ENCODE measurements around the gene POU4F3. TPM values are rescaled to one million over a fixed set of nuclear protein-coding genes. Genes with fewer than 3 reads are reported as not detected.

The POU4F3 gene
- total and polyA plus RNA-seq, 2 donors from 2014 or later: 0.13 TPM; not detected in 1

- no peak for TF ChIP-seq CTCF (IDR thresholded peaks at IDR 0.05; ENCODE audit: borderline replicate concordance, extremely low read depth, insufficient read depth)
- H3K4me3 ChIP-seq (ENCODE audit: low read length in 3 of 3): no peak overlapping the region
- no peak overlapping the region for H3K27ac ChIP-seq (ENCODE audit: low read depth in 2 of 2, low read length in 2 of 2)
- peaks cover 7% of the 10 kb centered on the region for H3K27me3 ChIP-seq (ENCODE audit: control insufficient read depth, insufficient read depth, low read length)
- DNase-seq (no peak), FAIRE-seq (no peak)
- no peak overlapping the region for H3K9ac ChIP-seq (ENCODE audit: low read length in 3 of 3)
- no peaks in the 10 kb centered on the region for H3K9me3 ChIP-seq (ENCODE audit: control insufficient read depth in 2 of 3, insufficient read depth in 1 of 3, low read length in 3 of 3)
- H3K4me1 ChIP-seq (ENCODE audit: control insufficient read depth in 2 of 3, insufficient read depth in 2 of 3, low read depth in 1 of 3, low read length in 3 of 3): no peaks in the 10 kb centered on the region
- intact Hi-C loops (cut with DNase I): no loop called here
- no peaks in the 10 kb centered on the region for H3K36me3 ChIP-seq (ENCODE audit: control insufficient read depth in 2 of 3, insufficient read depth in 3 of 3, low read length in 3 of 3)
Observed at GRCh38 chr5:146329697-146330096, 8.9 kb upstream of the POU4F3 start.

GRCh38 chr5:146331423-146331822, 7.2 kb upstream of the POU4F3 start:
- Histone ChIP-seq H3K4me3 (ENCODE audit: low read length in 3 of 3) (no peak overlapping the region), H3K9ac (ENCODE audit: low read length in 3 of 3) (no peak overlapping the region), H3K27me3 (ENCODE audit: control insufficient read depth, insufficient read depth, low read length) (peaks cover 18% of the 10 kb centered on the region), H3K4me1 (ENCODE audit: control insufficient read depth in 2 of 3, insufficient read depth in 2 of 3, low read depth in 1 of 3, low read length in 3 of 3) (no peaks in the 10 kb centered on the region), H3K36me3 (ENCODE audit: control insufficient read depth in 2 of 3, insufficient read depth in 3 of 3, low read length in 3 of 3) (no peaks in the 10 kb centered on the region), H3K27ac (ENCODE audit: low read depth in 2 of 2, low read length in 2 of 2) (no peak overlapping the region), H3K9me3 (ENCODE audit: control insufficient read depth in 2 of 3, insufficient read depth in 1 of 3, low read length in 3 of 3) (no peaks in the 10 kb centered on the region)
- intact Hi-C loops (cut with DNase I): no loop called here
- DNase-seq (peak in 1 of 5 donors; percentile 12), FAIRE-seq (no peak)
- TF ChIP-seq CTCF (IDR thresholded peaks at IDR 0.05; ENCODE audit: borderline replicate concordance, extremely low read depth, insufficient read depth): no peak

- FAIRE-seq (no peak), DNase-seq (no peak)
- intact Hi-C loops (cut with DNase I): no loop called here
- H3K27me3 ChIP-seq (ENCODE audit: control insufficient read depth, insufficient read depth, low read length): peaks cover 38% of the 10 kb centered on the region
- TF ChIP-seq CTCF (IDR thresholded peaks at IDR 0.05; ENCODE audit: borderline replicate concordance, extremely low read depth, insufficient read depth): no peak
- H3K4me1 ChIP-seq (ENCODE audit: control insufficient read depth in 2 of 3, insufficient read depth in 2 of 3, low read depth in 1 of 3, low read length in 3 of 3): no peaks in the 10 kb centered on the region
- no peak overlapping the region for H3K9ac ChIP-seq (ENCODE audit: low read length in 3 of 3)
- no peaks in the 10 kb centered on the region for H3K36me3 ChIP-seq (ENCODE audit: control insufficient read depth in 2 of 3, insufficient read depth in 3 of 3, low read length in 3 of 3)
- H3K4me3 ChIP-seq (ENCODE audit: low read length in 3 of 3): no peak overlapping the region
- no peak overlapping the region for H3K27ac ChIP-seq (ENCODE audit: low read depth in 2 of 2, low read length in 2 of 2)
- H3K9me3 ChIP-seq (ENCODE audit: control insufficient read depth in 2 of 3, insufficient read depth in 1 of 3, low read length in 3 of 3): no peaks in the 10 kb centered on the region
Observed at GRCh38 chr5:146334074-146334533, 4.5 kb upstream of the POU4F3 start.

GRCh38 chr5:146336197-146336596, 2.4 kb upstream of the POU4F3 start:
- DNase-seq (no peak), FAIRE-seq (no peak)
- Histone ChIP-seq H3K27me3 (ENCODE audit: control insufficient read depth, insufficient read depth, low read length) (peaks cover 54% of the 10 kb centered on the region), H3K27ac (ENCODE audit: low read depth in 2 of 2, low read length in 2 of 2) (no peak overlapping the region), H3K36me3 (ENCODE audit: control insufficient read depth in 2 of 3, insufficient read depth in 3 of 3, low read length in 3 of 3) (no peaks in the 10 kb centered on the region), H3K9ac (ENCODE audit: low read length in 3 of 3) (no peak overlapping the region), H3K4me1 (ENCODE audit: control insufficient read depth in 2 of 3, insufficient read depth in 2 of 3, low read depth in 1 of 3, low read length in 3 of 3) (peaks cover 0 to 3% (median 0%) of the 10 kb centered on the region in 3 donors), H3K9me3 (ENCODE audit: control insufficient read depth in 2 of 3, insufficient read depth in 1 of 3, low read length in 3 of 3) (no peaks in the 10 kb centered on the region), H3K4me3 (ENCODE audit: low read length in 3 of 3) (no peak overlapping the region)
- intact Hi-C loops (cut with DNase I): no loop called here
- TF ChIP-seq CTCF (IDR thresholded peaks at IDR 0.05; ENCODE audit: borderline replicate concordance, extremely low read depth, insufficient read depth): no peak

Data from kidney (tissue), 14 donors.